GM12873 (cell line): Measurements from ENCODE around the gene PGAP6.

Experiments used
- TF ChIP-seq, protein P1 (sequence below): IDR thresholded peaks from 2 replicates; pipeline ENCODE4 v1.5.1; 2012; ENCODE audit warnings: low read depth, mild to moderate bottlenecking, moderate library complexity, low read length, control low read depth; ENCODE audit not compliant: insufficient read depth; ENCODE audit errors: missing control alignments

Gene PGAP6

GRCh38 chr16:369866-370436 lies 11.8 kb downstream of the PGAP6 start:
- TF ChIP-seq, protein P1, sequence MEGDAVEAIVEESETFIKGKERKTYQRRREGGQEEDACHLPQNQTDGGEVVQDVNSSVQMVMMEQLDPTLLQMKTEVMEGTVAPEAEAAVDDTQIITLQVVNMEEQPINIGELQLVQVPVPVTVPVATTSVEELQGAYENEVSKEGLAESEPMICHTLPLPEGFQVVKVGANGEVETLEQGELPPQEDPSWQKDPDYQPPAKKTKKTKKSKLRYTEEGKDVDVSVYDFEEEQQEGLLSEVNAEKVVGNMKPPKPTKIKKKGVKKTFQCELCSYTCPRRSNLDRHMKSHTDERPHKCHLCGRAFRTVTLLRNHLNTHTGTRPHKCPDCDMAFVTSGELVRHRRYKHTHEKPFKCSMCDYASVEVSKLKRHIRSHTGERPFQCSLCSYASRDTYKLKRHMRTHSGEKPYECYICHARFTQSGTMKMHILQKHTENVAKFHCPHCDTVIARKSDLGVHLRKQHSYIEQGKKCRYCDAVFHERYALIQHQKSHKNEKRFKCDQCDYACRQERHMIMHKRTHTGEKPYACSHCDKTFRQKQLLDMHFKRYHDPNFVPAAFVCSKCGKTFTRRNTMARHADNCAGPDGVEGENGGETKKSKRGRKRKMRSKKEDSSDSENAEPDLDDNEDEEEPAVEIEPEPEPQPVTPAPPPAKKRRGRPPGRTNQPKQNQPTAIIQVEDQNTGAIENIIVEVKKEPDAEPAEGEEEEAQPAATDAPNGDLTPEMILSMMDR, result no peak

DNA sequence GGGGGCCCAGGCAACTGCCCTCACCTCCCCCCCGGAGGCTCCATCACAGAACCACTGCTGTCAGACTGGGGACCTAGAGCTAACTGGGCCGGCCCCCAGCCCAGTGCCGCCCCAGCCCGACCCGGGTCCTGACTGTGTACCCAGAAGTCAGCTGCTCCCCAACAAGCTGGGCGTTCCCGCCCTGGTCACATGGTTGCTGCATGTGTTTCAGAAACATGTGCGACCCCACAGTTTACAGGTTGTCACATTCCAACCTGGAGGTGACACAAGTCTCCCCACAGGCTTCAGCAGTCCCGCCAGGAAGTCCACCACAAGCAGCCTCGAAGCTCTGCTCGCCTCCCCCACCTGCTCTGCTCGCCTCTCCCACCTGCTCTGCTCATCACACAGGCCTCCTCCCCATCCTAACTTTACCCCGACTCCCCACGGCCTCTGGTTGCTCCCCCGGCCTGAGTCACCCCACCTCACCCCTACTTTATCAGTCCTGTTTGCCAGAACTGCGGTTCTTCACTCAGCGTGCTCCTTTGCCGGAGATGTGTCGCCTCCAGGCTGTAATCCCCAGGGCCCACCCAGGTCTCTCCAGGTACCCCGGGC lies 12.4 kb downstream of the PGAP6 start:
- TF ChIP-seq, protein P1, result no peak

DNA sequence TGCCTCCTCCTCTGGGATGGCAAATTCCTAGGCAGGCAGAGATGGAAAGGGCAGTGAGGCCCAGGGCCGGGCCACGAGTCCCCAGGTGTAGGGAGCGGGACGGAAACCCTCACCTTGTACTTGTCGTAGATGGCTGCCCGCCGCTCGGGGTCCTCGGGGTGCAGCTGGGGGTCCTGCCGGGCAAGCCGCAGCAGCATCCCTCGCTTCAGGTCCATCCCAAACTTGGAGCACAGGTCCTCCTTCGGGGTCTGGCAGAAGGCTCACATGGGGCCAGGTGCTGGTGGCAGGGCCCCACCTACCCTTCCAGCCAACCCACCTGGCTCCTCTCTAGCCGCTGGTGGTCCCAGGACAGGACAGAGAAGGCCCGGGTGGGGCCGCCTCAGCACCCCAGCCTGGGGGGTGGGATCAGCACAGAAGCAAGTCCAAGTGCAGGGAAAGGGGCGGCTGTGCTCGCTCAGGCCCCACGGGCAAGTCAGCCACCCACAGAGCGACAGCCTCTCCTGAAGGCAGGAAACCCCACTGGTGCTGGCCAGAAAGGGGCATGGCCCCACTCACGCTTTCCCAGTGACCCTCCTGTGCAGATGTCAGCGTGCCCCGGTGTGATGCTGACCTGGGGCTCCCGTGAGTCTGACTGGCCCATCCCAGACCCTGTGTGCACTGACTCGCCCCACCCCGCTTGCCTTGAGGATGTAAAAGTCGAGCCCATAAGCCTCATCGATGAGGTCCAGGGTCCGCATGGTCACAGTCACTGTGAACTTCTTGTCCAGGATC lies 13.2 kb downstream of the PGAP6 start:
- TF ChIP-seq, protein P1, result no peak

GRCh38 chr16:367333-367903 lies 14.4 kb downstream of the PGAP6 start:
- TF ChIP-seq, protein P1, result no peak

GRCh38 chr16:366476-366875 lies 15.3 kb downstream of the PGAP6 start:
- TF ChIP-seq, protein P1, result no peak

GRCh38 chr16:364595-365491 lies 16.9 kb downstream of the PGAP6 start:
- TF ChIP-seq, protein P1, result no peak
